HG02763 (cell line): ENCODE data around the gene PIAS4.

Experiments used
- ATAC-seq: cut with Tn5 transposase; IDR thresholded peaks from one replicate; pipeline ENCODE4 v1.9.1; 2021; ENCODE audit warnings: mild to moderate bottlenecking, moderate library complexity; ENCODE audit not compliant: unreplicated experiment

PIAS4 gene

GRCh38 chr19:4018775-4019504 is 11.4 kb downstream of the PIAS4 start:
- no peak for ATAC-seq

GRCh38 chr19:4019578-4019977 is 12.0 kb downstream of the PIAS4 start:
- no peak for ATAC-seq

- ATAC-seq, result no peak
Observed at GRCh38 chr19:4023600-4024398, 16.3 kb downstream of the PIAS4 start.

DNA sequence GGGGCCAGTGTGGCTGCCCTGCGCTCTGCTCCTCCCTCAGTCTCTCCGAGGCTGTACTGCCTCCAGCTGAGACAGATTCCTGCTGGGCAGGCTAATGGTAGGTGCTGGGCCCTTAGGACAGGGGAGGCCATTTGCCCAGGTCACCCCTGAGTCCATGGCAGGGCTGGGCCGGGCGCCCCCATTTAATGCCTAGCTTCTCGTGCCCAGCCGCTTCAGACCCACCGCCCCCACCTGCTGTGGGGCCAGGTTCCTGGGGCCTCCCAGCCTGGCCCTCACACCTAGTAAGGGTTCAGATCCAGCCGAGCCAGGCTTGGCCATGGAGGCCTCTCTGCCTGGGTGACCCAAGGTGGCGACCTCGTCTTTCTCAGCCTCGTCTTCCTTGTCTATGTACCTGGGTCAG is 17.8 kb downstream of the PIAS4 start:
- no peak for ATAC-seq

- ATAC-seq, result no peak
Observed at GRCh38 chr19:4027146-4027545, 19.6 kb downstream of the PIAS4 start.

GRCh38 chr19:4028334-4029246 is 21.1 kb downstream of the PIAS4 start:
- ATAC-seq, result no peak

GRCh38 chr19:4029247-4029614 is 21.7 kb downstream of the PIAS4 start:
- no peak for ATAC-seq

GRCh38 chr19:4030552-4030951 is 23.0 kb downstream of the PIAS4 start:
- no peak for ATAC-seq

DNA sequence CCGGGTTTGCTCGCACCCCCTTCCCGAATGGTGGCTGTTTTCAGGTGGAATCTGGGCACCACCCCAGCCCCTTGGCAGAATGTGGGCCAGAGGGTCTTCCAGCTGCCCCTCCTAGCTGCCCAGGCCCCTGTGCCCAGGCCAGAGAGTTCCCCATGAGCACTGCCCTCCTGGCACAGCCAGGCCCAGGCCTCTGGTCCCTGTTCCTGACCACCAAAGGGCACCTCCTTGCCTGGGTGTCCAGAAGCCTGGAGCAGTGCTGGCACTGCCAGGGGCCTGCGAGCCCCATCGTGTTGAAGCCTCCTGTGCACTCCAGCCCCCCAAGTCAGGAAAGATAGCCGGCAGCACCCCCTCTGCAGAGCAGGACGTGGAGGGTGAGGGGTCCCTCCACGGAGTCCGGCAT is 23.4 kb downstream of the PIAS4 start:
- ATAC-seq, result no peak

- no peak for ATAC-seq
Observed at GRCh38 chr19:4031420-4031819, 23.9 kb downstream of the PIAS4 start.

- no peak for ATAC-seq
Observed at GRCh38 chr19:4032436-4032835, 24.9 kb downstream of the PIAS4 start.

- ATAC-seq, result no peak
Observed at GRCh38 chr19:4033028-4033956, 25.8 kb downstream of the PIAS4 start.

- no peak for ATAC-seq
Observed at GRCh38 chr19:4034048-4035017, 26.8 kb downstream of the PIAS4 start.

GRCh38 chr19:4035018-4035566 is 27.6 kb downstream of the PIAS4 start:
- ATAC-seq, result no peak

GRCh38 chr19:4035582-4035981 is 28.0 kb downstream of the PIAS4 start:
- ATAC-seq, result no peak

- no peak for ATAC-seq
Observed at GRCh38 chr19:4036576-4037300, 29.2 kb downstream of the PIAS4 start.

GRCh38 chr19:4037301-4037949 is 29.9 kb downstream of the PIAS4 start:
- ATAC-seq, result no peak

DNA sequence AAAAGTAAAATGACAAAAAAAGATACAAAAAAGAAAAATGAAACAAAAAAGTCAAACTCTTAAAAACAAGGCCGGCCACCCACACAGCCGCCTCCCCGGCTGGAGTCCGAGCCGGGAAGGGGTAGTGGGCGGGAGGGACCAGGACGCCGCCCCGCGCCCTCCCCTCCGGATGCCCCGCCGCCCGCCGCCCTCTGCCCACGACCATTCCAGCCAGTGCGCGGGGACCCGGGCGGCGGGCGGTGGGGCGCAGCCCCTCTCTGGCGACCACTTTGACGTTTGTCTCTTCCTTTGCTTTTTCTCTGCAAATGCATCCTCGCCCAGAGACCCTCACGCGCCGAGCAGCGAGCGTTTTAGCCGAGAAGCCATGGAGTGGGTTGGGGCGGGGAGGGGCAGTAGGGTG is 30.5 kb downstream of the PIAS4 start:
- no peak for ATAC-seq
